Measurements from ENCODE around the gene COL20A1. TPM values are rescaled to one million over a fixed set of nuclear protein-coding genes. Genes with fewer than 3 reads are reported as not detected.

The COL20A1 gene
- total RNA-seq (under 1 TPM in 1 of 2 donors, not detected in 1; 0.06 TPM), polyA plus RNA-seq (under 1 TPM in 1 of 2 donors, not detected in 1; 0.09 TPM)
- long read RNA-seq, donor 1 = 0 reads
- long read RNA-seq, donor 2 = 0 reads
- long read RNA-seq, donor 3 = 0 reads
- long read RNA-seq, donor 4 = 0 reads
- long read RNA-seq, donor 5 = 0 reads

DNA sequence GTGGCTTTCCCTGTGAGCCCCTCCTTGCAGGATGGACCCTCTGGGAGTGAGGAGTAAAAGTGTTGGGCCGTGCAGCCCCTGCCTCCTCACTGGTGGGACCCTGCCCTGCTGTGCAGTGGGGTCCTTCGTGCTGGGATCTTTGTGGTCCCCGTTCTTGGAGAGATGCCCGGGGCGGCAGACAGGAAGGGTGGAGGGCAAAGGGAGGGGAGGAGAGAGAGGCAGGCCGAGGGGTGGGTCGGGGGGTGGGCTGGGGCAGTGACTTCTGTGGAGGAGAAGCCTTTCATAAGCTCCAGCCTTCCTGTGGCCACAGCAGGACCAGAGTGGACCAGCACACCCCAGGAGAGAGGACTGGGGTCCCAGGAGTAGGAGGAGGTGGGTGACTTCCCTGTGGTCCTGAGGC, at the start of gene COL20A1:
COL20A1 (plus strand) TSS at position 283 of the 400 bp plus-strand sequence. CDS start 1,922 bp downstream, outside the sequence.
- TF ChIP-seq, protein P1, sequence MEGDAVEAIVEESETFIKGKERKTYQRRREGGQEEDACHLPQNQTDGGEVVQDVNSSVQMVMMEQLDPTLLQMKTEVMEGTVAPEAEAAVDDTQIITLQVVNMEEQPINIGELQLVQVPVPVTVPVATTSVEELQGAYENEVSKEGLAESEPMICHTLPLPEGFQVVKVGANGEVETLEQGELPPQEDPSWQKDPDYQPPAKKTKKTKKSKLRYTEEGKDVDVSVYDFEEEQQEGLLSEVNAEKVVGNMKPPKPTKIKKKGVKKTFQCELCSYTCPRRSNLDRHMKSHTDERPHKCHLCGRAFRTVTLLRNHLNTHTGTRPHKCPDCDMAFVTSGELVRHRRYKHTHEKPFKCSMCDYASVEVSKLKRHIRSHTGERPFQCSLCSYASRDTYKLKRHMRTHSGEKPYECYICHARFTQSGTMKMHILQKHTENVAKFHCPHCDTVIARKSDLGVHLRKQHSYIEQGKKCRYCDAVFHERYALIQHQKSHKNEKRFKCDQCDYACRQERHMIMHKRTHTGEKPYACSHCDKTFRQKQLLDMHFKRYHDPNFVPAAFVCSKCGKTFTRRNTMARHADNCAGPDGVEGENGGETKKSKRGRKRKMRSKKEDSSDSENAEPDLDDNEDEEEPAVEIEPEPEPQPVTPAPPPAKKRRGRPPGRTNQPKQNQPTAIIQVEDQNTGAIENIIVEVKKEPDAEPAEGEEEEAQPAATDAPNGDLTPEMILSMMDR (IDR thresholded peaks at IDR 0.05; ENCODE audit: control extremely low read depth, extremely low read depth) = no peak
- ATAC-seq (ENCODE audit: insufficient read depth, low FRiP score) = no peak
- no peak within 1 kb of the TSS for H3K27ac ChIP-seq (ENCODE audit: low read depth in 1 of 2, low read length in 1 of 2)
- H3K4me3 ChIP-seq = no peak within 1 kb of the TSS
- H3K9me3 ChIP-seq (ENCODE audit: control insufficient read depth in 4 of 4, insufficient read depth in 3 of 4, low read length in 3 of 4) = peaks cover 0 to 2% (median 0%) of the 10 kb centered on the region in 4 donors
- H3K27me3 ChIP-seq (ENCODE audit: control insufficient read depth in 3 of 3, insufficient read depth in 3 of 3, low read length in 2 of 3) = peaks cover 0 to 7% (median 0%) of the 10 kb centered on the region in 3 donors
- 24 to 25% methylated on average over 7 of the region's 7 CpGs for WGBS, 2 donors
- DNase-seq = no peak
- peaks cover 0 to 14% (median 6%) of the 10 kb centered on the region in 4 donors for H3K36me3 ChIP-seq (ENCODE audit: control insufficient read depth in 4 of 4, insufficient read depth in 4 of 4, low read length in 4 of 4)
- no peak within 1 kb of the TSS for H3K9ac ChIP-seq (ENCODE audit: insufficient read depth in 1 of 2, low read length in 2 of 2)
- H3K4me1 ChIP-seq (ENCODE audit: control insufficient read depth in 5 of 5, insufficient read depth in 5 of 5, low read length in 5 of 5) = peaks cover 0 to 24% (median 0%) of the 10 kb centered on the region in 5 donors

DNA sequence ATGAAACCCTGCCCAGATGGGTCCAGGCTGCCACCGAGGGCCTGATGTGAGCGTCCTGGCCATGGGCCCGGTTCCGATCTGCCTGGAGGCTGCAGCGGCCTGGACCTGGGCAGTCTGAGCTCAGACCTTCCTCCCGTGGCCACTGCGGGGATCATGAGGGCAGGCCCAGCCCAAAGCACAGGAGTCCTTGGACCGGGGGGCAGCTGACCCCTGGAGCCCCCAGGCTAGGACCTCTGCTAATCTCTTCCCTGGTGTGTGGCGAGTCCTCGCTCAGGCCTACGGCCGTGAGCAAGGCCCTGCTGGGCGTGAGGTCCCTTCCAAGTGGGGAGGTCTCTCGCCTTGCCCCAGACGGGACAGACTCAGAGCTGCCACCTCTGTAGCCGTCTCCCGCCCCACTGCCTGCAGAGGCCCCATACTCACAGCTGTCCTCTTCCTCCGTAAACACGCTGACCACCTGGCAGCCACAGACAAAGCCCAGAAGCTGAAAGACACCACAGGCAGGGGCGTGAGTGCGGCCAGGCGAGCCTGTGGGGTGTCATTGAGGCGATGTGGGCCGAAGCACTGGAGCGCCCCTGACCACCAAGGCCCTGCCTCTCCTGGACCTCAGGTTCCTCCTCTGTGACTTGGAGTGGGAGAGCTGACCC, 49.3 kb upstream of the COL20A1 start:
- Histone ChIP-seq H3K27ac (ENCODE audit: low read depth in 1 of 2, low read length in 1 of 2) (no peak overlapping the region), H3K9me3 (ENCODE audit: control insufficient read depth in 4 of 4, insufficient read depth in 3 of 4, low read length in 3 of 4) (no peaks in the 10 kb centered on the region), H3K27me3 (ENCODE audit: control insufficient read depth in 3 of 3, insufficient read depth in 3 of 3, low read length in 2 of 3) (no peaks in the 10 kb centered on the region), H3K4me1 (ENCODE audit: control insufficient read depth in 5 of 5, insufficient read depth in 5 of 5, low read length in 5 of 5) (peaks cover 0 to 4% (median 0%) of the 10 kb centered on the region in 5 donors), H3K36me3 (ENCODE audit: control insufficient read depth in 4 of 4, insufficient read depth in 4 of 4, low read length in 4 of 4) (no peaks in the 10 kb centered on the region), H3K9ac (ENCODE audit: insufficient read depth in 1 of 2, low read length in 2 of 2) (no peak overlapping the region), H3K4me3 (no peak overlapping the region)
- ATAC-seq (ENCODE audit: insufficient read depth, low FRiP score) (no peak), DNase-seq (no peak)
- TF ChIP-seq, protein P1 (IDR thresholded peaks at IDR 0.05; ENCODE audit: control extremely low read depth, extremely low read depth) = no peak
- WGBS, 2 donors = 82 to 84% methylated on average over 25 of the region's 25 CpGs

DNA sequence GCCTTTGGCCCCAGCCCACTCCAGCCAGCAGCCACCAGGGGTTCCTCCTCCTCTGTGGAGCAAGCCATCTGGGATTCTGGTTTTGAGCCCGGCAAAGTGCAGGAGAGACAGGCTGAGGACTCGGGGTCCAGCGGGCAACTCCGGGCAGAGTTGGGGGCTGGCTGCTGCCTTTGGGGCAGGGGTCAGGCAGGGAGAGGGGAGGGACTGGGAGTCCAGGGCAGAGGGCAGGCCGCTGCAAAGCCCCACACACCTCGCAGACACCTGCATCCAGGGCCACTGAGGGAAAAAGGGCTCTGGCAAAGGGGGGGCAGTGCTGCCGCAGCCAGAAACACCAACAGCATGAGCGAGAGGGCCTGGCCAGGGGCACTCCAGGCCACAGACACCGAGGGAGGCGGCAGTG, 48.5 kb upstream of the COL20A1 start:
- Histone ChIP-seq H3K36me3 (ENCODE audit: control insufficient read depth in 4 of 4, insufficient read depth in 4 of 4, low read length in 4 of 4) (no peaks in the 10 kb centered on the region), H3K9ac (ENCODE audit: insufficient read depth in 1 of 2, low read length in 2 of 2) (no peak overlapping the region), H3K4me1 (ENCODE audit: control insufficient read depth in 5 of 5, insufficient read depth in 5 of 5, low read length in 5 of 5) (peaks cover 0 to 4% (median 0%) of the 10 kb centered on the region in 5 donors), H3K27me3 (ENCODE audit: control insufficient read depth in 3 of 3, insufficient read depth in 3 of 3, low read length in 2 of 3) (peaks cover 0 to 4% (median 0%) of the 10 kb centered on the region in 3 donors), H3K27ac (ENCODE audit: low read depth in 1 of 2, low read length in 1 of 2) (no peak overlapping the region), H3K9me3 (ENCODE audit: control insufficient read depth in 4 of 4, insufficient read depth in 3 of 4, low read length in 3 of 4) (no peaks in the 10 kb centered on the region), H3K4me3 (no peak overlapping the region)
- TF ChIP-seq, protein P1 (IDR thresholded peaks at IDR 0.05; ENCODE audit: control extremely low read depth, extremely low read depth) = no peak
- 84 to 93% methylated on average over 8 to 10 of the region's 10 CpGs for WGBS, 2 donors
- DNase-seq (no peak), ATAC-seq (ENCODE audit: insufficient read depth, low FRiP score) (no peak)
